Glutamatergic neuron (in vitro differentiated cells): ENCODE data around the gene KIF3C. TPM values are rescaled to one million over a fixed set of nuclear protein-coding genes. Genes with fewer than 3 reads are reported as not detected.

Experiments used
- DNase-seq: peaks from one replicate; pipeline ENCODE4 v3.0.0; 2022
- H3K27ac Mint-ChIP-seq: one replicate; pipeline ENCODE4 v1.8.0; 2020; ENCODE audit warnings: mild to moderate bottlenecking, mixed read lengths, inconsistent platforms; ENCODE audit not compliant: unreplicated experiment
- H3K27me3 Mint-ChIP-seq: one replicate; pipeline ENCODE4 v1.8.0; 2020; ENCODE audit warnings: mild to moderate bottlenecking, moderate library complexity, mixed read lengths, inconsistent platforms; ENCODE audit not compliant: unreplicated experiment
- H3K36me3 Mint-ChIP-seq: one replicate; pipeline ENCODE4 v1.8.0; 2020; ENCODE audit warnings: mild to moderate bottlenecking, mixed read lengths, inconsistent platforms; ENCODE audit not compliant: unreplicated experiment
- H3K4me1 Mint-ChIP-seq: one replicate; pipeline ENCODE4 v1.8.0; 2020; ENCODE audit warnings: mild to moderate bottlenecking, low read depth, mixed read lengths, inconsistent platforms; ENCODE audit not compliant: unreplicated experiment
- H3K4me3 Mint-ChIP-seq: one replicate; pipeline ENCODE4 v1.8.0; 2020; ENCODE audit warnings: mild to moderate bottlenecking, mixed read lengths, inconsistent platforms; ENCODE audit not compliant: unreplicated experiment
- H3K9me3 Mint-ChIP-seq: one replicate; pipeline ENCODE4 v1.8.0; 2020; ENCODE audit warnings: mild to moderate bottlenecking, moderate library complexity, mixed read lengths, inconsistent platforms; ENCODE audit not compliant: unreplicated experiment
- total RNA-seq: library from RNA; stranded (reverse); fragmentation: NEBNext Ultra II Directional; extraction: Animal tissue kit (Norgen Biotek cat#: 25700); gene quantifications from one replicate; pipeline ENCODE4 v1.2.1, GENCODE V29; 2021; ENCODE audit not compliant: unreplicated experiment
- TF ChIP-seq, protein P1 (sequence below): fragments of 200-600 bp; sonication (generic); IDR thresholded peaks from one replicate; pipeline ENCODE4 v1.5.0; 2021; ENCODE audit not compliant: partially characterized antibody, unreplicated experiment

KIF3C gene
- total RNA-seq, 1 donor from 2014 or later, result 210 TPM

DNA sequence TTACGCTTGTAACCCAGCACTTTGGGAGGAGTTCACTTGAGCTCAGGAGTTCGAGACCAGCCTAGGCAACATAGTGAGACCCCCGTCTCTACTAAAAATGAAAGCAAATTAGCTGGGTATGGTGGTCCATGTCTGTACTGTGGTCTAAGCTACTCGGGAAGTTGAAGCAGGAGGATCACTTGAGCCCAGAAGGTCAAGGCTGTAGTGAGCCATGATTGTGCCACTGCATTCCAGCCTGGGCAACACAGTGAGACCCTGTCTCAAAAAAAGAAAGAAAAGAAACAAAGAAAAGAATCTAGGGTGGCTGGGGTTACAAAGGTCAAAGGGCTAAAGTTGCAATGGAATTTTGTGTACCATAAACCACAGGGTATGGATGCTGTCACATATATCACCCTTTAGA, 41.3 kb downstream of the KIF3C start:
- no peak for DNase-seq
- Mint-ChIP-seq H3K4me1 (peaks cover 4% of the 10 kb centered on the region), H3K27me3 (no peaks in the 10 kb centered on the region), H3K4me3 (no peak overlapping the region), H3K27ac (no peak overlapping the region), H3K36me3 (peaks cover 10% of the 10 kb centered on the region), H3K9me3 (peaks cover 3% of the 10 kb centered on the region)
- TF ChIP-seq, protein P1, sequence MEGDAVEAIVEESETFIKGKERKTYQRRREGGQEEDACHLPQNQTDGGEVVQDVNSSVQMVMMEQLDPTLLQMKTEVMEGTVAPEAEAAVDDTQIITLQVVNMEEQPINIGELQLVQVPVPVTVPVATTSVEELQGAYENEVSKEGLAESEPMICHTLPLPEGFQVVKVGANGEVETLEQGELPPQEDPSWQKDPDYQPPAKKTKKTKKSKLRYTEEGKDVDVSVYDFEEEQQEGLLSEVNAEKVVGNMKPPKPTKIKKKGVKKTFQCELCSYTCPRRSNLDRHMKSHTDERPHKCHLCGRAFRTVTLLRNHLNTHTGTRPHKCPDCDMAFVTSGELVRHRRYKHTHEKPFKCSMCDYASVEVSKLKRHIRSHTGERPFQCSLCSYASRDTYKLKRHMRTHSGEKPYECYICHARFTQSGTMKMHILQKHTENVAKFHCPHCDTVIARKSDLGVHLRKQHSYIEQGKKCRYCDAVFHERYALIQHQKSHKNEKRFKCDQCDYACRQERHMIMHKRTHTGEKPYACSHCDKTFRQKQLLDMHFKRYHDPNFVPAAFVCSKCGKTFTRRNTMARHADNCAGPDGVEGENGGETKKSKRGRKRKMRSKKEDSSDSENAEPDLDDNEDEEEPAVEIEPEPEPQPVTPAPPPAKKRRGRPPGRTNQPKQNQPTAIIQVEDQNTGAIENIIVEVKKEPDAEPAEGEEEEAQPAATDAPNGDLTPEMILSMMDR, result no peak

DNA sequence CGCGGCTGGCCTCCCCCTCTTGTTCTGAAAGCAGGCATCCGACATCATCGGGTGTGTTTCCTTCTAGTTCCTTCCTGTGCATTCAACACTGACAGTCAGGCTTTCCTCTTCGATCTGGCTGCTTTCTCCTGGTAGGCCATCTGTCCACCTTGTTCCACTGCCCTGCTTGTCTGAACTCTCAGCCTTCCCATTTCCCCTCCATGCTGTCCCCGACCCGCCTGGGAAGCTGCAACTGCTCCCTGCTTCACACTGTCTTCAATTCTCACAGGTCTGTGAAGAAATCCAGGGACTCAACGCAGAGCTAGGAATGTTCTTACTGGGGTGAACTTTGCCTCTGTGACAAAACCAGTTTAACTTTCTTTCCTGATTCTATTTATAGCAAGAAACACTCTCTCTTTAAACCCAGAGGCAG, 43.0 kb downstream of the KIF3C start:
- Mint-ChIP-seq H3K36me3 (peaks cover 10% of the 10 kb centered on the region), H3K27me3 (no peaks in the 10 kb centered on the region), H3K27ac (peak overlapping the region; percentile 86), H3K4me3 (no peak overlapping the region), H3K4me1 (peaks cover 4% of the 10 kb centered on the region), H3K9me3 (peaks cover 3% of the 10 kb centered on the region)
- DNase-seq, result no peak
- TF ChIP-seq, protein P1, result no peak

DNA sequence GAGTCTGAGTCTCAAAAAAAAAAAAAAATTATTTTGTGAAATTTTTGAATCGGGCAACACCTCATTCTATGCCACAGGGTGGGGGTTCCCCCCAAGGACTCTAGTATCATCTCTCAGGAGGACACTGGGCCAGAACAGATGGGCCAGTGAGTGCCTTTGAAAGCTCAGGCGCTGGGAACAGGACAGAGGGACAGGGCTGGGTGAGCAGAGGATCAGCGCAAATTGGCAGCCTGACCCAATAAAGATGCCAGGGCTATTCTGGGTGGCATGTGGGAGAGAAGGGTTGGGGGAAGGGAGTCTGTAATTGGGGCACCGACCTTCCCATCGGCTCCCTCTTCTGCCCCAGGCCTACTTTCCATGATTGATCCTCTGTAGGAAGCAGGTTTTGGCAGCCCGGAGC, 44.0 kb downstream of the KIF3C start:
- no peak for DNase-seq
- H3K4me1 Mint-ChIP-seq, result peaks cover 4% of the 10 kb centered on the region
- peaks cover 10% of the 10 kb centered on the region for H3K36me3 Mint-ChIP-seq
- no peaks in the 10 kb centered on the region for H3K27me3 Mint-ChIP-seq
- no peak overlapping the region for H3K4me3 Mint-ChIP-seq
- H3K27ac Mint-ChIP-seq, result no peak overlapping the region
- TF ChIP-seq, protein P1, result no peak
- peaks cover 3% of the 10 kb centered on the region for H3K9me3 Mint-ChIP-seq

DNA sequence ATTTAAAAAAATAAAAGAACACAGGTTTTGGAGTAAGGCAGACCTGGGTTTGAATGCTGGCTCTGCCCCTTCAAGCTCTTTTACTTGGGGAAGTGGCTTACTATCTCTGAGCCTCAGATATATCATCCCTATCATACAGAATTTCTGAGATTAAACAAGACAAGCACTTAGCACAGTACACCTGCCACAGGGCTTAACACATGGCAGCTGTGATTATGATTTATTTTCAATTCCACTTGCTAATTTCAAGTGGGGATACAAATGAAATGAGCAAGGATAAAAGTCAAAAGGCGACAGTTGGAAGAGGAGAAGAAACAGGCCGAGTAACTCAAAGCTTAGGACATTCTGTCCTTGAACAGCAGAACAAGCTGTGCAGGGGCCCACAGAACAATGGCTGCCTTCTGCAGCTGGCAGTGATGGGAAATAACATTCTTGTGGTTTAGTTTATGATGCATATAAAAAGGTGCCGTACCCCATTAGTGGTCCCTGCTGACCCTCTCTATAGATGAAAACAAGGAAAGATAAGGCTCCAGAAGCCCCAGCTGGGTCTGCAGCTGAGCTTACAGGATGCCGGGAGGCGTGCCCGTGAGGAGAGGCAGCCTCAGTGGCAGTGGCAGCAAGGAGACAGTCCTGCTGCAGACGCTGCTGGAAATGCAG, 45.3 kb downstream of the KIF3C start:
- Mint-ChIP-seq H3K9me3 (peaks cover 3% of the 10 kb centered on the region), H3K4me1 (peaks cover 4% of the 10 kb centered on the region), H3K27ac (no peak overlapping the region), H3K36me3 (peaks cover 10% of the 10 kb centered on the region), H3K27me3 (no peaks in the 10 kb centered on the region), H3K4me3 (no peak overlapping the region)
- DNase-seq, result no peak
- TF ChIP-seq, protein P1, result no peak

DNA sequence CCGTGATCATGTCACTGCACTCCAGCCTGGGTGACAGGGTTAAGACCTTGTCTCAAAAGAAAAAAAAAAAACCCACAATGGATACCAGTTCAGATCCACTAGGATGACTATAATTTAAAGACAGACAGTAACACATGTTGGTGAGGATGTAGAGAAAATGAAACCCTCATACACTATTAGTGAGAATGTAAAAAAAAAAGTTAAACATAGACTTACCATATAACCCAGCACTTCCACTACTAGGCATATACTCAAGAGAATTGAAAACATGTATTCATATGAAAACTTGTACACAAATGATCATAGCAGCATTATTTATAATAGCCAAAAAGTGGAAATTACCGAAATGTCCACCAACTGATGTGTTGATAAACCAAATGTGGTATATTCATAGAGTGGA, 48.7 kb downstream of the KIF3C start:
- Mint-ChIP-seq H3K36me3 (peaks cover 4% of the 10 kb centered on the region), H3K9me3 (peaks cover 2% of the 10 kb centered on the region), H3K4me3 (no peak overlapping the region), H3K4me1 (peaks cover under 1% of the 10 kb centered on the region), H3K27me3 (peaks cover 2% of the 10 kb centered on the region), H3K27ac (no peak overlapping the region)
- TF ChIP-seq, protein P1, result no peak
- DNase-seq, result no peak
